Measurements from ENCODE around the gene SPRYD3.

The SPRYD3 gene

DNA sequence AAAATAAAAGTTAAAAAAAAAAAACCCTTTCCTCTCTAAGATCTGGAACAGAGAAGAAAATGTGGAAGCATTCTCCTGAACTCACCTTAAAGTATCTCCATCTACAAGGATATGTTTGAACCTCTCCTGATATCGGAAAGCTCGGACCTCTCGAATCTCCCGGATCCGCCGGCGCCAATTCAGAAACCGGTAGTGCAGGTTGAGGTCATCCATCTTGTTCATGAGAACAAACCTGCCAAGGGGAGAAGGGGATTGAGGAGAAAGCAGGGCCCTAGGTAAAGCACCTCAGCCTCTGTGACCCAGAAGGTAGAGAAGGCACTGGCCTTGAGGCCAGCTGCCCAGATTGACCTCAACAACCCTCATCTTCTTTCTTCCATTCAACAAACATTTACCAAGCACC, 2.2 kb downstream of the SPRYD3 start:
- DNase-seq, result no peak

DNA sequence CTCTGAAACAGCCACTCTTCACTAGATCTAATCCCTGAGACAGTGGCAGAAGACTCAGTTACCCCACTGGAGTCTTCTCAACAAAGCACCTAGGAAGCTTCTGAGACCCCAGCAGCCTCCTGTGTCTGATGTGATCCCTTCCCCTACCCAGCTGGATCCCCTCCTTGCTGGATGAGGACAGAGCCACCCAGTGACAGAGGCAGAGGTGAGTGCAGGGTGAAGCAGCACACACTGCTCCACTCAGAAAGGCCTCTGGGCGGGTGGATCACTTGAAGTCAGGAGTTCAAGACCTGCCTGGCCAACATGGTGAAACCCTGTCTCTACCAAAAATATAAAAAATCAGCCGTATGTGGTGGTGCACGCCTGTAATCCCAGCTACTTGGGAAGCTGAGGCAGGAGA, 2.7 kb downstream of the SPRYD3 start:
- DNase-seq, result no peak

DNA sequence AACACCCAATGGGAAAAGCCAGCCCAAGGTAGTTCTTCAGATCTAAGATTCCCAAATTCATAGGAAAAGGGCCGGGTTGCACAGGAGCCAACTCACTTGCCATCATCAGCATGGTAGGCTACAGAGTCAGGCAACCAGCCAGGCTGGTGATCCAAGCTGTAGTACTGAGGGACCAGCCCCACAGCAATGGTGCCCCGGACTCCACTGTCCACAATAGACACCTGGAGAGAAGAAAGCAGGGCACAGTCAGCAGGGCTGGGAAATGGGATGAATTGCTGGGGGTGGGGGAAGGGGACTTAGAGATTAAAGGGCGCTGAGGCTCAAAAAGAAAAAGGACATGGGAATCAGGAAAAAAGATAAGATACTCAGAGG, 4.2 kb downstream of the SPRYD3 start:
- no peak for DNase-seq

DNA sequence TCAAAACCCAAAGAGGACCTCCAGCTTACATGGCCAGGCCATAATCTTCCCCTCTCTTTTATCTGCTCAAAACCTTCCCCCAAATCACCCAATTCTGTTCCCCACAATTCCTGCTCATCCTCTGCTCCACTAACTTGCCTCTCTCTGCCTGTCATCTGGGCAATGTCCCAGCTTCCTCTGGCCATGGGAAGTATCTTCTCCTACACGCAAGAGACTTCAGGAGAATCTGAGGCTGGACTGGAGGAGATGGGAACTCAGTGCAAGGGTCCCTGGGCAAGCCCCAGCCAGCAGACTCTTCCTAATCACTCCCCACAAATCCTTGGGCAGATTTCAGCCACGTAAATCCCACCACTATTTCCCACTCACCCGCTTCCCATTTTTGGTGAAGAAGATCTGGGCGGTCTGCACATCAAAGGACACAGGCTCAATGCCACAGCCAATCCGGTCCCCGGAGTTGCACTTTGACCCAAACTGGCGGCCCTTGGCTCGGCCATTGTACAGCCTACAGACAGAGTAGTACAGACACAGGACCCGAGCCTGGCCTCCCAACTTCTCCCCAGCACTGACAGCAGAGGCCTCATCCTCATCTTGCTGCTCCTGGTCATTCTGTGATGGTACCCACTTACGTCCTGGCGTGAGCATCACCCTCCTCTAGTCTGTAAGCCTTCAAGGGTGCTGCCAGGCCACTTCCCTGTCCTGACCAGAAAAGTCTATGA, 4.7 kb downstream of the SPRYD3 start:
- DNase-seq, result no peak

DNA sequence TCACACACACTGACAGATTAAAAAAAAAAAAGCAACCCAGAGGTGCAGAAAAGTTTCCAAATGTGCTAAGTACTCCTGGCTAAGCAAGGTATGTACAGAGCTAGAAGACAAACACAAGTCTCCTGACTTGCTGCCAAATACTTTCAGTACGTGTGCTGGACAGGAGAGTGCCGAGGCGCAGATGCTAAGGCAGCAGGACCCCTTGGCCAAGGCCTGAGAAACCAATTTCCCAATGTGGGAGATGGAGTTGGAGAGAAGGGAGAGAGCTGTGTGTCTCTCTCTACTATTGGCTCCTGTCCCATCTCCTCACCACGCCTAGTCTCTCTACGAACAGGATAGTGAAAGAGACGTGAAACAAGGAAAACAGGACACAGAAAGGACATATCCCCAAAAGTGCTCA, 5.3 kb downstream of the SPRYD3 start:
- no peak for DNase-seq

DNA sequence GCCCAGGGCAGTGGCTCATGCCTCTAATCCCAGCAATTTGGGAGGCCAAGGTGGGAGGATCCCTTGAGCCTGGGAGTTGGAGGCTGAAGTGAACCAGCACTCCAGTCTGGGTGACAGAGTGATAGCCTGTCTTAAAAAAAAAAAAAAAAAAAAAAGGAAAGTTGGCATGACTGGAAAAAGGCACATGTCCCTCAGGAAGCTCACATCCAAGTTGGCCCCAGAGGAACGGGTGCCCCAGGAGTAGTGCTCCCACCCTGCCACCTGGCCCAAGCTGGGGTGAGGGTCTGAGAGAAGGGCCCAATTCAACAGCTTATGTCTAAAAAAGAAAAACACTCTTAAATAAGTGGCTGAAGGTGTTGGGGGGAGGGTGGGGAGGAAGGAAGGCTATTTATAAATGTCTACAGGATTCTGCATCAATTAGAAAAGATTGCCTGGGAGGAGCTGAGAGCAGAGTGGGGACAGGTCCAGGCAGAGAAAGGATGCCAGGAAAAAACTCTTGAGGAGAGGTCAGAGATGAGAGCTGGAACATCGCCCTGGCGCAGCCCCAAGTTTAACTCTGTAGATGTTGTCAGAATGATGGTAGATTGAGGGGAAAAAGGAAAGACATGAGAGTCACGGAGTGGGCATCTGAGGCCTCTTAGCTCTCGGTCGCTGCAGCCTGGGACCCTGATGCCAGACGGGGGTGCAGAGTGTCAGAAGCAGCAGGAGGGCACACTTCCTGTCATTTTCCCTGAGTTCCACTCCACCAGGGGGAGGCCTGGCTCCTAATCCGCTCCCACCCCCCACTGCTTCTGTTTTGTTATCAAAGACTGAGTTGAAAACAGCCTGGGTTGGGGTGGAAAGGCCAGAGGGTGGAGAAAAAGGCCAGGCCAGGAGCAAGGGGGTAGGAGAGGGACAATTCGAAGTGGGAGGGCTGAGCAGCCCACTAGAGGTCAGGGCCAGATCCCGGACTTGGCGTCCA, 7.3 kb downstream of the SPRYD3 start:
- DNase-seq, result no peak

DNA sequence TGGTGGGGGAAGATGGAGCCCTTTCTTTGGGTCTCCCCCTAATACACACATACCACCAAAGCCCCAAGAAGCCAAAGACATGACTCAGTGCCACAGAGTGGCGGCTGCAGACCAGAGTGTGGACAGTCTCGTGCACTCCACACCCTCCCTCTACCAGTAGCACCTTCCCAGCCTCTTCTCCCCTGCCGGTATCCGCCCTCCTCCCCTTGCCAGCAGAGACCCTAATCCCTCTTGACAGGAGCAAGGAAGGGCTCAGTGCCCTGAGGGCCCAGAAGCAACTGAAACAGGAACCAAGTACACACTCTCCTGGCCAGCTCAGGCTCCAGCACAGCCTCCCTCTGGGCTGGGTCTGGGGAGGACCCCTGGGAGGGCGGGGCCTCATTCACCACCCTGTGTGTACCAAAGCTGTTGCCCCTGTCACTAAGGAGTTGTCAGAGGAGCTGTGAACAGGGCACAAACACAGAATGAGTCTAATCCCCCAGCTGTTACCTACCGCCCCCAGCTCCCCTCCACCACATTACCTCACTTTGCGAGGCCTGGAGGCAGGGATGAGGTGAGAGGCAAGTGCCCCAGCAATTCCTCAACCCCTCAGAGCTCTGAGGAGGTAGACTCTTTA, 8.2 kb downstream of the SPRYD3 start:
- no peak for DNase-seq

DNA sequence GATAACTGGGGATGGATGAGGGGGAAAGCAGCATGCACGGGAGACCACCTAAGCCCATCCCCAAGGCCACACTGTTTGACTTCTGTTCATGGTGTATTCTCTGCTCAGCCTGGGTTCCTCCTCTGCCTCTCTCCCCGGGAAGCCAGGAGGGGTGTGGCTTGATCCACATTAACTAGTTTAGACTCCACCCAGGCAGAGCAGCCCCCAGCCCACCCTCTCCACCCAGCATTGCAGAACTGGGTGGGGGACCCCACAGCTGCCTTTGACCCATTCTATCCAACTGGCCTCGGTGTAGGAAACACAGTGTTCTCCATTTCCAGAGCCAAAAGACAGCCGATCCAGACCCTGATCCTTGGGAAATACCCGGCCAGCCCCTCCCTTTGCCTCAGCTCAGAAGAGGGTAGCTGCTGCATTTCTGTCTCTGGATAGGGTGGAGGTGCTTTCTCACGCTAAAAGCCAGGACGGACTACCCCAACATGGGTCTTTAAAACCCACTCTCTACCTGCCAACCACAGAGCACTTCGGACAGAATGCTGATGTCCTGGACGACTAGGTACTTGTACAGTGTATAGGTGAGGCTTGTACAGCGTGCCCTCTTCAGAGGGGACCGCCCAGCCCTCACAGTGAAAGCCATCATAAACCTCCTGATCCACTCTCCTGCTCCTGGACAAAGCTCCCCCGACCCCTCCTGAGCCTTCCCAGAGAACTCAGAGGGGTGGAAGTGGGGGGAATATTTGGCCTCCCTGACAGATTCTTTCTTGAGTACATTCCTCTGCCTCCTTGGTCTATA, 9.4 kb downstream of the SPRYD3 start:
- DNase-seq, result no peak

DNA sequence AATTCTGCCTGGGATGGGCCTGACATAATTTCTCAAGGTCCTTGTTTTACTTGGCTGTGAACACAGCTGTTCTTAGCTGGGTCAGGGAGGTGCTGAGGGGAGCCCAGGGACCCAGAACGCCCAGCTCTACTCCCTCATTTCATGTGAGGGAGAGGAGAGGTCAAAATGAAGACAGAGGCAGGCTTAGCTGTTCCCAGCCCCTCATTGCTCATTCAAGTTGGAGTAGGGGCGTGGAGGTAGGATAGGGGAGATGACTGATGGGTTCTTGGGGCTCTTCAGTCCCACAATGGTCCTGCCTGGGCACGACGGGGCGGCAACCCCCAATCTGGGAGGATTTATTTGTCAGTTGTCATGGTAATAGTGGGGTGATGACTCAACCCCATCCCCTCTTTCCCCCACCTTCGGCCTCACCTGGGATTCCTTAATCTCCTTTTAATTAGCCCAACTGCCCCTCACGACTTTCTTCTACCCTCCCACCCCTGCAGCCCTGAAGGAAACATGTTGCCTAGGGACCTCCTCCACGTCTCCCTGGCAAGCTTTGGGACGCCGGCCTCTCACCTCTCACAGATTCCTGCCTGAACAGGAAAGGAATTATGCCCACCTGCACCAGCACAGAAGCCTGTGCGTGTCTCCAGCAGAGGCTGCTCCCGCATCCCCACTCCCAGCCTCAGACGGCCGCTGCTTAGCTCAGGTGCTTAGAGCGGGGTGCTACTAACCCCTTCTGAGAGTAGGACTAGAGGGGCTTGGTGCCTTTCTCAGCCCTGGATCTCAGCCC, 10.2 kb downstream of the SPRYD3 start:
- no peak for DNase-seq

DNA sequence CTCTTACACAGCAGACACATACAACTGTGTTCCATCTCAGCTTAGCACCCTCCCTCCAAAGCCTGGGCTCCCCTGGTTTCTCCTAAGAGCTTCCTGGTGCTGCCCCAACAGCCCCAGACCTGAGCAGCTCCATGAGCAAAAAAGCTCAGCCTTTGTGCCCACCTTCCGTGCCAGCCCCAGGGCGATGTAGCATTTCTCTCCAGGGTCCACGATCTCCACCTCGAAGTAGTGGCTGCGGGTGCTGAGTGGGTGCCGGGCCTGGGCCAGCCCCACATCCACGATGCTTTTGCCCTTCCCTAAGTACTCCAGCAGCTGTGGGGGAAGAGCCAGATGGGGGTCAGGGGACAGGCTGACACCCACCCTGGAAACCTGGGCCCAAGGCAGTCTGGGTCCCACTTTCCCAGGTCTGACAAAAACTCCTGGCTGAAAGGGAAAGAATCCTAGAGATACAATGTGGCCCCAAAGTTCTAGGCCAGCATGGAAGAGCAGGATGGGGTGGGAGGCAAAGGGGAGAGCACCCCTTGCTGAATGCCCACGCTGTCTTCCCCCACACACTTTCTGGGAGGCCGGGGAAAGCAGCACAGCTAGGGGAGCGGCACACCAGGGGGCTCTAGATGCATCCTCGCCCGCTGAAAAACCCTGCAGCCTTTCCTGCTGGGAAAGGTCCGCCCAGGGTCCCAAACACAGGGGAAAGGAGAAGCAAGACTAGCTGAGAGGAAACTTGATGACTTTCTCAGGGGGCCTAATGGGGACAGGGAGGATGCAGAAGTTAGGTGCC, 11.0 kb downstream of the SPRYD3 start:
- no peak for DNase-seq

DNA sequence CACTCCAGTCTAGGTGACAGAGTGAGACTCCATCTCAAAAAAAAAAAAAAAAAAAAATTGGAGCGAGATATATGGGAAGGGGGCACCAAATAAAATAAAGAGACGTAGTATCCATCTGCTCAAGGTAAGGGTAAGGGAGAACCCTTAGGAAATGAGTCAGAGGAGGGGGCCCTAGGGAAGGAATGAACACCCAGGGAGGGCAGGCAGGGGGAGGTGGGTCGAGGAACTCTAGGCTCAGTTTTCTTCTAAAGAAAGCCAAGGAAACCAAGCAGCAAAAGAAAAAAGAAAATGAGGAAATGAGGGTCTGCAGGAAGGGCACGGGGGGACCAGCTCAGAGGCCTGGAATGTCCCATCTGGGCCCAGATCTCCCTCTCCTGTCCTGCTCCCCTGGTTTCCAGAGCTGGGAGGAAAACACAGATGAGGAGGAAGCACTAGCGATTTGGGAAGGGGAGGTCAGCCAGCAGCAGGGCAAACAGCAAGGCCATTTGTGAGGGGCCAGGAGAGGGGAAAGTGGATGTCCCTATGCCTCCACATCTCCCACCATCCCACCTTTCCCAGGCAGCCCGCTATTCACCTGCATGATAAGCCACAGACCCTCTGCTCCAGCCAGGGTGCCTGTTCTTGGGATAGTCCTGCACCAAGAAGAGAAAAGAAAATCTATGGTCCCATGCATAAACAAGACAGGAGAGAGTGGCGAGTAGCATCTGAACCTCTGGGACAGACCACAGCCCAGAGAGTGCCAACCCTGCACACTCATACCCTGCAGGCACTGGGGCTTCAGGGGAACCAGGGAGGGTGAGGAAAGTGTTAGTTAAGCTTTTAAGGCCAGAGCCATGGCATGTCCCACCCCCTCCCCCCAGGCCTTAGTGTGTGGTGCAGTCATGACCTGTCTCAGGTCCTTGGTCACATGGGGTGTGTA, 11.9 kb downstream of the SPRYD3 start:
- no peak for DNase-seq

DNA sequence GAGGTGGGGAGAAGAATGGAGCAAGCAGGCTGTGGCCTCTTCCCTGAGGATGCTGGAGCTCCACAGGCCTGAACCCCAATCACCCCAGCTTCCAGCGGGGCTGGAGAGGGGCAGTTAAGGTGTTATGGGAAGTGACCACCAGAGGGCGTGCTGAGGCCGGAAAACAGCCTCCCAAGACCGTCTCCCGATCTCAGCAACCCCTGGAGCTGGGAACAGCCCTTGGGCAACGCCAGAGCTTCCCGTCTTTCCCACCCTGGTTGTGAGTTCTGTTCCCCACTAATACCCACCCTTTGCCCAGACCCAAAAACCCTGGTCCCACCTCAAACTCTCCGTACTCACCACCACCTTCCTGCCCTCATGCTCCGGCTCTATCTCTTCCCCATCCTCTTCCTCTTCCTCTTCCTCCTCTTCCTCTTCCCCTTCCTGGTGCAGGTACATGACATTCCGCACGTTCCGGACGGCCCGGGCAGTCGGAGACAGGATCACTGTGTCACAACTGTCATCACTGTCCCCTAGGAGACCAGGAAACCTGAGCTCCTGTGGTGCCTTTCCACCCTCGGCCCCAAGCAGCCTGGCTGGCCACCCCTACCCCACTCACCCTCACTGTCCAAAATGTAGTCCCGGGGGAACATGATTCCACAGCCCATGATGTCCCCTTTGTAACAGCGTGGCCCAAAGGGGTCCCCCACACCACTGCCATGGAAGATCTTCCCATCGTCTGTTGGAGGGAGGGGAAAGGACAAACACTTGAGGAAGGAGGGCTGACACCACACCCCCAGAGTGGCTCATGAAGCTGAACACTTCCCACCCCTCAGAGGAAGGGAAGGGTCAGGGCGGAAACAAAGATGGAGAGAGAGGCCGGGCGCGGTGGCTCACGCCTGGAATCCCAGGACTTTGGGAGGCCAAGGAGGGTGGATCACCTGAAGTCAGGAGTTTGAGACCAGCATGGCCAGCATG, 12.9 kb downstream of the SPRYD3 start:
- DNase-seq, result peak; percentile 52

DNA sequence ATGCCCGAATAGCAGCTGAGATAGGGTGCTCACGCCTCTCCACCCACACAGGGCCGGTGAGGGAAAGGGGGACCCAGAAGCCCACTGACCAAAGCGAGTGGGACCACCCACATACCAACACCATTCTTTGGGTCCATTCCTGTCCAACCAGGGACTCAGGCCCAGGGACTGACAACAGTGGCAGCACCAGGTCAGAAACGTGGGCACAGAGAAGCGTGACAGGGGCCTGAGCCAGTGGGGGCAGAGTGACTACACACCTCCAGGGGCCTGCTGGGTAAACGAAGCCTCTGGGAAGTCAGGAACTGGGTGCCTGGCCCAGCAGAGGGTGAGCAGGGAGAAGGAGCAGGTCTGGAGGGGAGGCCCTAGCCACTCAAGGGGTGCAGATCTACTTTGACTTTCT, 13.7 kb downstream of the SPRYD3 start:
- no peak for DNase-seq

DNA sequence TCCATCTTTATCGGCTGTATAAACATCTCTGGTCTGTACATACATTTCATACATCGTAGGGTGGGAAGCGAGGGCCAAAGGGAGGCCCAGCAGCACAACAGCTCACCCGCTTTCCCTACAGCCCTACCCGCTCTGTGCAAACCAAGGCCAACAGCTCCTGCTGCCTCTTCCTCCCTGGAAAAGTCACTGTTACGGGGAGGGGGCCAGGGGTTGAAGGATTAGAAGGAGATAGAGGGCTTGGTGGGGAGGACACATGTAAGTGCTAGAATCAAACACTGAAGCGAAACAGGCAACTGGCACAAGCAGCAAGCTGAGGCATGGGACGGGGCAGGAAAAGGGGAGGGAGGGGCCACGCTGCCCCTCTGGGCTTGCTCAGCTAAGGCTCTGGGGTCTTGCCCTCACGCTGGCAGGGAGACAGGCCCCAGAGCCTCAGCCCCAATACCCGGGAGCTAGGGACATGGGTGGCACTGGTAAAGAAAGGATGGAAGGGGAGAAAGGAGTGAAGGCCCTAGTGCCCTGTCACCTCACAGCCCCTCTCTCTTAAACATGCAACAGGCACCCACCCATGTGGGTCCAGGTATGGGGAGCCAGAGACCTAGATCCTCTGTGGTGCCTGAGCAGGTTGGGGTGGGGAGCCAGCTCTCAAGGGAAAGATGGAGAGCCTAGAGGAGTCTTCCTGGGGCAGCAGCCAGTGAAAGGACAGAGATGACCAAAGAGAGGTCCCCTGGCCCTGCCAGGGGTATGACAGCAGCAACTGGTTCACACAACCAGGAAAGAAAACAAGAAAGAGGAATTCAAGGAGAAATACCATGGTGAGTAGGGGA, 14.4 kb downstream of the SPRYD3 start:
- DNase-seq, result no peak

DNA sequence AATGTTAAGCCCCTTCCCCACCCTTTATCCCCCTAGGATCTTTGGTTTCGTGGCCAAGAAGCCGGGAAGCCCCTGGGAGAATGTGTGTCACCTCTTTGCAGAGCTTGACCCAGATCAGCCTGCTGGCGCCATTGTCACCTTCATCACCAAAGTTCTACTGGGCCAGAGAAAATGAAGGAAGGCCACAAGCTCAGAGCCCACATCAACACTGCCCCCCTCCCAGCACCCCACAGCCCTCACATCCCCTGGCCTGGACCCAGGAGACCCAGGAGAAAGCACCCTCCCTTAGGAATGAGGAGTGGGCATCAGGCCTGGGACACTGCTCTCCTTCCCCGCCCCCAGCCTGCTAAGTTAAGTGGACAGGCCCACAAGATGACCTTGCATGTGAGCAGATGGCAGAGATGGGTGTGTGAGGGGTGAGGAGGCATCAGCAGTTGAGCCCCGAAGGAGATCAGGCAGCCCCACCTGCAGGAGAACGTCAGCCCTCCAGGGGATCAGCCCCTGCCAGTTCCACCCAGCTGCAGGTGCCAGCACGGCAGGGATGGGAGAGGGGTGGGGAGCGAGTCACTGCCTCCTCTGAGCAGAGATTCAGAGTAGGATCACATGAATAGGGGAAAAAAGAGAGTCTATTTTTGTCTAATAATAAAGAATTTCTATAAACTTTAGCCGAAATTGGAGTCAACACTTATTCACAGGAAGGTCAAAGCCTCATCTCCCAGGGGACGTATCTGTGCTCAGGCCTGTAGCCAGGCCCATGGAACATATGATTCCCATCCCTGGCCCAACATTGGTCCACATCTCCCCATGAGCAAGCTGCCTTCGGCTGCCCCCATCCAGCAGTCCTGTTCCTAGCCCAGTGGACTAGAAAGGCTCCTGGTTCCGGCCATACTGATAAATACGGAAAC, 15.2 kb downstream of the SPRYD3 start:
- no peak for DNase-seq

DNA sequence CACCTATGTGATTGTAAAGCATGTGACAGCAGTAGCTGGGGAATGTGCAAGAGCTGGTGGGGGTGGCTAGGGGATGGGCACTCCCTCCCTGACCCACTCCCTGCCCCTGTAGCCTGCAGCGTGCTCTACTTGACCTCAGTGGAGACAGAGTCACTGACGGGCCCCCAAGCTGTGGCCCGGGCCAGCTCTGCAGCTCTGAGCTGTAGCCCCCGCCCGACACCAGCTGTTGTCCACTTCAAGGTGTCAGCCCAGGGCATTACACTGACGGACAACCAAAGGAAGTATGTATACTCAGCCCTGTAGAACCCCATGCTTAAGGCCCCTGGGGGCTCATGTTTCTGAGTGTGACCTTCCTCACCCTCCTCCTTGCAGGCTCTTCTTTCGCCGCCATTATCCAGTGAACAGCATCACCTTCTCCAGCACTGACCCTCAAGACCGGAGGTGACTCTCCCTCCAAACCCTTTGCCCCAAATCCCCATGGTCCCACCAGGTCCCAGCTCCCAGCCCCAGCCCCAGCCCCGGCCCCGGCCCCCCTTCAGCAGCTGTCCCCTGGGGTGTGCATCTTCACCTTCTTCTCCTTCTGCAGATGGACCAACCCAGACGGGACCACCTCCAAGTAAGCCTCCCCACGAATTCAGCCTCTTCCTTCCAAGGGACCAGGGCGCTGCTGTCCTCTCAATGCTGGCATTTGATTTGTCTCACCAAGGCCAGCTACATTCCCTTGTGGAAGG, 16.0 kb downstream of the SPRYD3 start:
- DNase-seq, result no peak

Data from NCI-H748 treated with DMSO at 0.1 percent for 48 hours (cell line).